ENCODE results near the gene AFDN.
"Not testable (repeated sequence)": the region's sequence is repeated elsewhere in the genome, so short reads cannot be mapped to it uniquely, and the experiment has no call there.

The AFDN gene

GRCh38 chr6:167963589-167964057 lies 136.9 kb downstream of the AFDN start:
- no peak for DNase-seq

- no peak for DNase-seq
Observed at GRCh38 chr6:167965592-167966539, 139.2 kb downstream of the AFDN start.

- no peak for DNase-seq
Observed at GRCh38 chr6:167966540-167966905, 139.8 kb downstream of the AFDN start.

GRCh38 chr6:167968091-167968490 lies 141.4 kb downstream of the AFDN start:
- DNase-seq: no peak

- DNase-seq: no peak
Observed at GRCh38 chr6:167970230-167970629, 143.5 kb downstream of the AFDN start.

GRCh38 chr6:167972193-167972592 lies 145.5 kb downstream of the AFDN start:
- DNase-seq: no peak

GRCh38 chr6:167973148-167973885 lies 146.6 kb downstream of the AFDN start:
- no peak for DNase-seq

GRCh38 chr6:167974640-167975344 lies 148.1 kb downstream of the AFDN start:
- no peak for DNase-seq

GRCh38 chr6:167975458-167975857 lies 148.7 kb downstream of the AFDN start:
- DNase-seq: no peak

- not testable (repeated sequence) for DNase-seq
Observed at GRCh38 chr6:167976116-167976657, 149.5 kb downstream of the AFDN start.

- DNase-seq: no peak
Observed at GRCh38 chr6:167976708-167977107, 150.0 kb downstream of the AFDN start.

GRCh38 chr6:167977717-167978467 lies 151.2 kb downstream of the AFDN start:
- DNase-seq: no peak

- DNase-seq: no peak
Observed at GRCh38 chr6:167978607-167979006, 151.9 kb downstream of the AFDN start.

GRCh38 chr6:167979436-167980139 lies 152.9 kb downstream of the AFDN start:
- DNase-seq: no peak

GRCh38 chr6:167980911-167981580 lies 154.3 kb downstream of the AFDN start:
- no peak for DNase-seq

GRCh38 chr6:167981916-167982462 lies 155.3 kb downstream of the AFDN start:
- DNase-seq: no peak

- no peak for DNase-seq
Observed at GRCh38 chr6:167984144-167984719, 157.5 kb downstream of the AFDN start.

GRCh38 chr6:167984876-167985604 lies 158.3 kb downstream of the AFDN start:
- DNase-seq: no peak

GRCh38 chr6:167985911-167986595 lies 159.3 kb downstream of the AFDN start:
- no peak for DNase-seq
